Epithelial cell of proximal tubule (primary cell): ENCODE data around the gene IL22RA1. TPM values are rescaled to one million over a fixed set of nuclear protein-coding genes. Genes with fewer than 3 reads are reported as not detected.

Experiments
- DNase-seq: peaks from one replicate; pipeline ENCODE4 v3.0.0-alpha.2; 2011; ENCODE audit warnings: low read depth
- H3K4me3 ChIP-seq: 2 replicates; pipeline ENCODE4 v1.5.1; 2011; ENCODE audit warnings: low read depth, mild to moderate bottlenecking, low read length
- total RNA-seq: library from RNA; depleted of rRNA; stranded (reverse); fragments of >200 nt; gene quantifications from 2 replicates; pipeline ENCODE4 v1.2.3, GENCODE V29; 2015
- TF ChIP-seq, protein P1 (sequence below): conservative IDR thresholded peaks from 2 replicates; pipeline ENCODE4 v1.5.1; 2012; ENCODE audit warnings: low read depth, mild to moderate bottlenecking, low read length

IL22RA1 gene
- total RNA-seq, 1 donor from 2014 or later = not detected

DNA sequence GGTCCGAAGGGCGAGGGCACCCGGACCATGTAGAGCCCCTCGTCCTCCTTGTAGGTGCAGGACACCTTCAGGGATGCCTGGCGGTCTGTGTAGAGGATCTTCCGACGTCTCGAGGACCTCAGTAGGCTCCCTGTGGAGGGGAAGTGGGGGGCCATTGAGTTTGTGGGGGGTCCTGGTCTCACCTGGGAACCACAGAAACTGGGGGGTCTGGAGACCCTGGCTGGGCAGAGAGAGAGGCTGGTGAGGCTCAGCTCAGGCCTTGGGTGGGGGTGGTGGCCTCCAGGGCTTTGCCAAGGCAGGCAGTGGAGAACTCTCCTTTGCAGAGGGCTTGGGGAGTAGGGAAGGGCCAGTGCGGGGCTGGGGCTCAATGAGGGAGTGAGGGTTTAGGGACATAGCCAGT lies 50.0 kb downstream of the IL22RA1 start:
- DNase-seq = no peak
- H3K4me3 ChIP-seq = no peak overlapping the region
- TF ChIP-seq, protein P1, sequence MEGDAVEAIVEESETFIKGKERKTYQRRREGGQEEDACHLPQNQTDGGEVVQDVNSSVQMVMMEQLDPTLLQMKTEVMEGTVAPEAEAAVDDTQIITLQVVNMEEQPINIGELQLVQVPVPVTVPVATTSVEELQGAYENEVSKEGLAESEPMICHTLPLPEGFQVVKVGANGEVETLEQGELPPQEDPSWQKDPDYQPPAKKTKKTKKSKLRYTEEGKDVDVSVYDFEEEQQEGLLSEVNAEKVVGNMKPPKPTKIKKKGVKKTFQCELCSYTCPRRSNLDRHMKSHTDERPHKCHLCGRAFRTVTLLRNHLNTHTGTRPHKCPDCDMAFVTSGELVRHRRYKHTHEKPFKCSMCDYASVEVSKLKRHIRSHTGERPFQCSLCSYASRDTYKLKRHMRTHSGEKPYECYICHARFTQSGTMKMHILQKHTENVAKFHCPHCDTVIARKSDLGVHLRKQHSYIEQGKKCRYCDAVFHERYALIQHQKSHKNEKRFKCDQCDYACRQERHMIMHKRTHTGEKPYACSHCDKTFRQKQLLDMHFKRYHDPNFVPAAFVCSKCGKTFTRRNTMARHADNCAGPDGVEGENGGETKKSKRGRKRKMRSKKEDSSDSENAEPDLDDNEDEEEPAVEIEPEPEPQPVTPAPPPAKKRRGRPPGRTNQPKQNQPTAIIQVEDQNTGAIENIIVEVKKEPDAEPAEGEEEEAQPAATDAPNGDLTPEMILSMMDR = no peak

DNA sequence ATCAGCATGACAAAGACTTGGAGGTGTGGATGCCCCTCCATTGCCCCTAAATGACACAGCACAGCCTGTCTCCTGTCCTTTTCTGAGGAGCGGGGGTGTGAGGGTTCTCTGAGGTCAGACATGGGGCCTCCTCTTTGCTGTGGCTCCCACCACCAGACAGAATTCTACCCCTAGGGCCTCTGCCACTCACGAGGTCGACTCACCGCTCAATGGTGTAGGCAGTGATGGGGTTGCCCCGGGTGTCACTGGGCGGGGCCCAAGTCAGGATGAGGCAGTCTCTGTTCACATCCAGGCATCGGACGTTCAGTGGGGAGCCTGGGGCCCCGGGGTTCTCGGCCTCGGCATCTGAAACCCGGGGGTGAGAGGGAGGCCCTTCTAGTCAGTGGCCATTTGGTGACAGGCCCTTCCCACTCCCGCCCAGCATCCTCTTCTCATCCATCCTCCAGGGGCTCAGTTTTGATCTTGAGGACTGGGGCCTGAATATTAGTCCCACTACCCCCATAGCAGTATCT lies 50.9 kb downstream of the IL22RA1 start:
- TF ChIP-seq, protein P1 = no peak
- DNase-seq = no peak
- H3K4me3 ChIP-seq = no peak overlapping the region

DNA sequence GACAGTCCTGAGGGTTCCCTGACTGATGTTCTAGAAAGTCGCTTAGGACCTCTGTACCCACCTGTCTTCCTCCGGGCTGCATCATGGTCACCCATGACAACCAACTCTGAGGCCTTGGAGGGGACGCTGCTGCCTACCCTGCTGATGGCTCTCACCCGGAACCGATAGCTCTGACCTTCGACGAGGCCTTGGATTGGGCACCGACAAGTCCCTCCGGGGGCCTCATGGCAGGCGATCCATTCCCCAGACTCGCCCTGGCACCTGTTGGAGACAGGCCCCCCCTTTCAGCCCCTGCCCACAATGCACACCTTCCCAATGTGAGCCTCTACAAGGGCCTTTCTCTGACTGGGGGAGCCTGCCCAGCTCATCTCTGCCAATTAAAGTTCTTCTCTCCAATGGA lies 52.2 kb downstream of the IL22RA1 start:
- TF ChIP-seq, protein P1 = no peak
- no peak overlapping the region for H3K4me3 ChIP-seq

GRCh38 chr1:24089743-24090555 lies 53.0 kb downstream of the IL22RA1 start:
- TF ChIP-seq, protein P1 = no peak
- no peak for DNase-seq
- no peak overlapping the region for H3K4me3 ChIP-seq

More for the DNA sequence above, 52.2 kb downstream of the IL22RA1 start:
- no peak for DNase-seq

DNA sequence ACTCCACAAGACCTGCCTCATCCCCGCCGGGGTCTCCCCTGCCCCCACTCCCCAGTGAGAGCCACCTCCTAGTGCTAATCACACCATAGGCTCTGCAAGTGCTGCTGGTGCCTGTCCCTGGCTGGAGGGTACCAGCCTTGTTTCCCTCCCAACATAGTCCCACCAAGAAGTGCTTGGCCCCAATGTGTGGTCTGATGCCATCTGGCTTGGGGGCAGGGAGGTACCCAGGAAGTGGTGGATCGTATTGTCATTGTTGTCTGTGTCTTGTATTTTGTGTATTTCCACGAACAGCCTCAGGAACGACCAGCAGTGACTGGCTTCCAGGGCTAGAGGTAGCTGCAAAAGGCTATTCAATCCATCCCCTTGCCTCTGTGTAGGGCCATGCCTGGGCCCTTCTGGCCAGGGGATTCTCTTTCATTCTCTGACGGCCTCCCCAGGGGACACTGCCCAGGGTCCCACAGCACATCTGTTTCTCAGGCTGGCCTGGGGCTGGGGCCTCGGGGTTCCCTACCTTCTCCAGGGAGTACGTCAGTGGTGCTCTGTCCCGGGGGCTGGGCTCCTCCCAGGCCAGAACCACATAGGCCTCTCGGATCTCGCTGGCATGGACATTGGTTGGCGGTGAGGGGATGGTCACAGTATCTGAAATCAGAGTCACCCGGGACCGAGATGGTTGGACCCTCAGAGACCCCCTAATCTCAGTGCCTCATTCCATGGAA lies 53.8 kb downstream of the IL22RA1 start:
- no peak for DNase-seq
- H3K4me3 ChIP-seq = no peak overlapping the region
- TF ChIP-seq, protein P1 = no peak

DNA sequence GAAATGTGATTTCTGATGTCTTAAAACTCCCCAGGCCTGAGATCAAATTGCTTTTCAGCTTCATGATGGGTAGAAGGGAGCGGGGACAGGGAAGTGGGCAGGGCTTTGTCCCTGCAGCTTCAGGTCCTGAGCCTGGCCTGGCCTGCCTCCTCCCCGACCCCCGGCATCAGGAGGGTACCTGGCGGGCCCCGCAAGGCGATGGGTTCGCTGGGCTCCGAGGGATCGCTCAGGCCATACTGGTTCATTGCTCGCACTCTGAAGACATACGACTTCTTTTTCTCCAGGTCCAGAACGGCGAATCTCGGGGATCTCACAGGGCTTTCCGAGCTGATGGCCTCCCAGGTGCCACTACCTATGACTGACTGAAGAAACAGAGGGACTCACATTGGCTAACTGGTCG lies 56.5 kb downstream of the IL22RA1 start:
- H3K4me3 ChIP-seq = no peak overlapping the region
- DNase-seq = no peak
- TF ChIP-seq, protein P1 = no peak
